Muscle of back (tissue), 11 donors: ENCODE data around the gene ABCC3. TPM values are rescaled to one million over a fixed set of nuclear protein-coding genes. Genes with fewer than 3 reads are reported as not detected.
A peak's percentile ranks its signal among the peaks of the same experiment; 100 is the strongest.

Experiments used
- DNase-seq, 3 donors: peaks; one replicate each; pipeline versions ENCODE4 v3.0.0 to v3.0.0-alpha.2; 2013
- polyA plus RNA-seq, 10 donors: library from polyadenylated mRNA; unstranded; fragments of 120-200 nt; gene quantifications; one replicate each; pipeline ENCODE4 v1.2.1, GENCODE V29; 2013; ENCODE audit not compliant: insufficient read length in 10 of 10

The ABCC3 gene
- polyA plus RNA-seq, 10 donors: 0.12 to 1.7 (median 0.67) TPM

- DNase-seq: no peak
Measured at GRCh38 chr17:50627036-50627781, 7.5 kb upstream of the ABCC3 start.

- no peak for DNase-seq
Measured at GRCh38 chr17:50627782-50628601, 6.7 kb upstream of the ABCC3 start.

- DNase-seq: no peak
Measured at GRCh38 chr17:50629902-50630301, 4.8 kb upstream of the ABCC3 start.

- DNase-seq: no peak
Measured at GRCh38 chr17:50630524-50631194, 4.0 kb upstream of the ABCC3 start.

GRCh38 chr17:50631195-50631907 lies 3.3 kb upstream of the ABCC3 start:
- no peak for DNase-seq

GRCh38 chr17:50631908-50632571 lies 2.6 kb upstream of the ABCC3 start:
- DNase-seq: no peak

GRCh38 chr17:50632637-50633036 lies 2.0 kb upstream of the ABCC3 start:
- no peak for DNase-seq

GRCh38 chr17:50633683-50634082 lies 998 bp upstream of the ABCC3 start:
- no peak for DNase-seq

- no peak for DNase-seq
Measured at GRCh38 chr17:50634915-50635731, 442 bp downstream of the ABCC3 start.

GRCh38 chr17:50635732-50635981 lies 976 bp downstream of the ABCC3 start:
- DNase-seq: no peak

- no peak for DNase-seq
Measured at GRCh38 chr17:50635982-50636803, 1.5 kb downstream of the ABCC3 start.

- no peak for DNase-seq
Measured at GRCh38 chr17:50636804-50637195, 2.1 kb downstream of the ABCC3 start.

- DNase-seq: no peak
Measured at GRCh38 chr17:50637829-50638605, 3.3 kb downstream of the ABCC3 start.

- DNase-seq: peak in 1 of 3 donors; percentile 33
Measured at GRCh38 chr17:50638606-50638965, 3.9 kb downstream of the ABCC3 start.

GRCh38 chr17:50638966-50639713 lies 4.5 kb downstream of the ABCC3 start:
- DNase-seq: peak; percentile 44 to 96 (median 62)

GRCh38 chr17:50640686-50641351 lies 6.1 kb downstream of the ABCC3 start:
- DNase-seq: no peak

GRCh38 chr17:50641357-50641756 lies 6.7 kb downstream of the ABCC3 start:
- no peak for DNase-seq
